ENCODE data around the gene OSBPL8.

The OSBPL8 gene

DNA sequence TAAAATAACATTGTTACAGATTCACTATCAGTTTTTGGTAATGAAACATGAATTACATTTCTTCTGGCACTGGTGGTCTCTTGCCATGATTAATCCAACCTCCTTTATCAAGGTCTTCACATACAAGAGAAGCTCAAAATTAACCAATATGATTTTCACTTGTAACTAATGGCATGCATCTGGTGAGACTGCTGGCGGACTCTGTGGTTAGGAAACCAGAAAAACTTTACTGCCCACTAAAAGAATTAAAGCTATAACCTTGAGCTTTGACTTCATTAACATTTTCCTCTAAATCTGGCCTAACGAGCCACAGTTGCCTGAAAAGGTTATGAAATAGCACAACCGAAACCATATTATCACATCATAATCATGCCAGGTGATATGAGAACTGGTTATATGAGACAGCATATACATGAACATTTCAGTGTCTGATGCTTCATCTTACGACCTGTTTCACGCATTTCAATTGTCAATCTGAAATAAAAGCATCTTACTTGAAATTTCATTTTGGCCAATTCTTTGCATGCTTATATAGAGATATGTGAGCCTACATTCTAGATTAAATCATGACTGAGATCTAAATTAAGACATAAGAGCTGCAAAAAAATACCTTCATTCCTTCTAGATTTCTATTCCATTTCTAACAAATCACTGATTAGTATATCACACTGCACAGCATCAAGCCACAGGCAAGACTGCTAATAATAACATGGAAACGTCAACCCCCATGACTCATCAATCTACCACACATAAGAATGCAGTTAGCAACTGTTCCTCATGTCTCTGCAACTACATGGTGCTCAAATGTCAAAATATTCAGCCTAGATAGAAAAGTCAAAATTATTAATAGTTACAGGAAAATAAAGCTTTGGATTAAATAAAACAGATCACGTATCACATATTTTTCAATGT lies 89.3 kb downstream of the OSBPL8 start:
- DNase-seq (ENCODE audit: low read depth), result no peak

DNA sequence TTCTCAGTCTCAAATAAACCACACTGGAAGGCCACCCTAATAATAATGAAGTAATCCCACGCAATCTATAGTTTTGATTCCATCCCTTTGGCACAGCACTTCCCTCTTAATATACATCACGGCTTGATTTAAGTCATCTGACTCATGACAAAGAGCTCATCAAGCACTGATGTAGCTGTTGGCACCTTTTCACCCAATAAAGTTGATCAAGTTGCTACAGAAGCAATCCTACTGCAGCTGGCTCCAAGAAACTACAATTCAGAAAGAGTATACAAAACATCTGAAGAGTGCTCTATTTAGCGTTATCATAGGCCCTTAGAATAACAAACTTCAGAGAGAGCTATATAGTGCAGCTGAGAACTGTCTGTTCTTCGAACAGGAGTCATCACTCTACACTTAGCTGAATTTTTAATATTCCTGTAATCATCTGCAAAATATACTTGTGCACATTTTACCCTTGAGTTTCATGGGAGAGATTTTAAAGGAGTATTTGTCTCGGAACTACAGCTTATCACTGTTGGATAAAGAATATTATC lies 94.9 kb downstream of the OSBPL8 start:
- no peak for DNase-seq (ENCODE audit: low read depth)

DNA sequence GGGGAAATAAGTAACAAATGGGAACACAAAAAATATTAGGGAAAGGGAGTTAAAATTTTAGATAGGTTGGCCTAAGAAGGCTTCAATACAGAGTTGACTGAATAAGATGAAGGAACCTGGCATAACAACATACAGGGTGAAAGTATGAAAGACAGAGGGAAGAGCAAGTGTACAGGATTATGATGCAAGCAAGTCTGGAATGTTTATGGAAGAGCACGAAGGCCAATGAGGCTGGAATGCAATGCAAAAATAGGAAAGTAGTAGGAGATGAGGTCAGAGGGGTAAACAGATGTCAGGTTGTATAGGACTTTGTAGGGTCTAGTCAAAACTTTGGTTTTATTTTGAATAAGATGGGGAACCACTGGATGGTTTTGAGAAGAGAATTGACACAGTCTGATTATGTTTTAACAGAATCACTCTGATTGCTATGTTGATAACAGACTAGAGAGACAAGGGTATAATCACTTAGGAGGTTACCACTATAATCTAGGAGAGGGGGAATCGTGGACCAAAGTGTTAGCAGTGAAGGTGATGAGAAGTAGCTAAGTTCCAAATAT lies 96.8 kb downstream of the OSBPL8 start:
- DNase-seq (ENCODE audit: low read depth), result no peak

DNA sequence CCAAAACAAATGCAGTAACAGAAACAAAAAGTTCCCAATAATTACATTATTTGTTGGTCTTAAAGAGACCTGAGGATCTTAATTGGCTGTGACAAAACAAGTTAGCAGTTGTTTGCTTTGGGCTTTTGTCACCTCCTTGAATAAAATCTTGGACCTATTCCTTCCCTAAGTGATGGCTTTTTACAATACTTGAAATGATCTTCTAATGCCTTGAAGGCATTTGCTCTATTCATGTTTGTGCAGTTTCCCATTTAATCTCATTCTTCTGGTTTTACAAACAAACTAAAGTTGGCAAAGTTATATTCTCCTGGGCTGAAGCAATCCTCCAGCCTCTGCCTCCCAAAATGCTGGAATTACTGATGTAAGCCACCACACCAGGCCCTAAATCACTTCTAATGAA lies 98.8 kb downstream of the OSBPL8 start:
- DNase-seq (ENCODE audit: low read depth), result no peak

DNA sequence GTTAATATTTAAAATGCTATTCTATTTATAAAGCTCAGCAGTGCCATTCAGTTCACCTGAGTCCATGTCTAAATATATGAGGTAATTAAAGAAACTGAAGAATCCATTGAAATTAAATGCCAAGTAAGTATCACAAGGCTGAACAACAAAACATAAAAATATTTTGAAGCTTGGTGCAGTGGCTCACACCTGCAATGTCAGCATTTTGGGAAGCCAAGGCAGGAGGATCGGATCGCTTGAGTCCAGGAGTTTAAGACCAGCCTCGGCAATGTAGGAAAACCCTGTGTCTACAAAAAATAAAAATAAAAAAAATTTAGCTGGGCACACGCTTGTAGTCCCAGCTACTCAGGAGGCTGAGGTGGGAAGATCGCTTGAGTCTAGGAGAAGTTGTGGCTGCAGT lies 101.8 kb downstream of the OSBPL8 start:
- DNase-seq (ENCODE audit: low read depth), result no peak

DNA sequence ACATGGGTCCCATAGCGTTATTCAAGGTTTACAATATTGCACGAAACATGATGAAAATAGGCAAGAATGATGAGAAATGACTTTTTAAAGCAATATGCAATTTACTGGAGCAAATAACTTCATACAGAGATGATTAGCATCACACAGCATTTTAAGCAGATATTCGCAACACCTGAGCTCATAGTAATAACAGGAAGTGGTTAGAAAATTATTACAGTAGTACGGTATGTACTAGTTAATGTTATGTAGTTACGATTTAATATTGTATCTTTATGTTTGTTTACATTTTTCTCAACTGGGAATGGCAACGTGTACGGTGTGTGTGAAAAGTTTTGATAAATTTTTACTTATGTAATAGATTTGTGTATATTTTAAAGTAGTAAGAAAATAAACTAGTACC lies 102.6 kb downstream of the OSBPL8 start:
- DNase-seq (ENCODE audit: low read depth), result no peak

DNA sequence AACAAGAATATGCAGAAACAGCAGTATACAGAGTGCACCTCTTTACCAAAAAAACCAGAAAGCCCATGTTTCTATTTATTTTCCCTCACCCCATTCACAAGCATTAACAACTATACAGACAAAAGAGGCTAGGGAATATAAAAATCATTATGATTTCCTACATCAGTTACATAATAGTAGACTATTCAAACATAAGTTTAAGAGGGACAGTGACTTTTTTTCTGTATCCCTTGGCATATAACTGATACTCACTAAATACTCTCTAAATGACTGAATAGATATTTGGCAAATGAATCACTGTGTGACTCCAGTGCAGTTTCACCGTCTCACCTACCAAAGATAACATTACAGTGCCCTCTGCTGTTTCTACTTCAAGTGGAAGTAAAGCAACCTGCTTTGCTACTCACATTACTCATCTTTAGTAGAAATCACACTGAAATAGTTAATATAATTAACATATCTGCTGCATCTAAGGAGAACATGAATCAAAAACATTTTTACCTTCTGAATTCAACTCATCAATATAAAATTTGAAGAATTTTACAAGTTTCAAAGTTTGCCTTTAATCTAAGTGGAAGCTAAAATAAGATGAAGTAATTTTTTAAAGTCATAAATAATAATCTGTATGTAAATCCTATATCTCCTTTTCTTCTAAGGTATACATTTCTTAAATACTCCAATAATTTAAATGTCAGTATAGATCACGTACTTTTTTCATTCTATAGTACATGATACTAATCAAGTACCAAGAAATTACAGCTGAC lies 103.8 kb downstream of the OSBPL8 start:
- no peak for DNase-seq (ENCODE audit: low read depth)

DNA sequence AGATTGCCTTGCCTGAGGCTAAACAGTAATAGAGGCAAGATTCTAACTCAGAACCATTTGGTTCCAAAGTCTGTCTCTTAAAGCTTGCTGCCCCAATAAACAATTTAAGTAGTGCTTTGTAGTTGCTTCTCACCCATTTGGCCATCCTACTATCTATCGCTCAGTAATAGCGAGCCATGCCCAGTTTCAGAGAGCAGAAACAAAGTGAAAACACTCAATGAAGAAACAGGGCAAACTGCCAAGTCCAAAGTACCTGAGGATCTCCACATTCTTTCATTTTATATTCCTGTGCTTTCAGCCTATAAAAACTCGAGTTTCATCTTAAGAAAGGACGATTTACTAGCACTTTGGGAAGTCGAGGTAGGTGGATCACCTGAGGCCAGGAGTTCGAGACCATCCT lies 108.0 kb downstream of the OSBPL8 start:
- DNase-seq (ENCODE audit: low read depth), result no peak

DNA sequence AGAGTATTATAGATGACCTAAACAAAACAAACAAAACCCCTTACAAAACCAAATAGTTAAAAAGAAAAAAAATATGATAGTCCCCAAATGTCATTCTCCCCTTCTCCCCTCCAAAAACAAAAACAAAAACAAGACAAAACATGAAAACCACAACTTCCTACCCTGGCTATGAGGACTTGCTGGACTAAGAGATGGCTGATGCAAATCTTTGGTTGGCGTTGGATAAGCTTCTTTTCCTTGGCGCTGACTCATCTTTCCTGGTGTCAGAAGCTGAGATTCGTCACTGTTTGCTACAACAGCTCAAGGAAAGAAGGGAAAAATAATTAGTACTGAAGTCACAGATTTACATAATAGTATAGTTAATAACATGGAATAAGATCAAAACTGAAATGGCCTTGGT lies 108.9 kb downstream of the OSBPL8 start:
- DNase-seq (ENCODE audit: low read depth), result no peak

DNA sequence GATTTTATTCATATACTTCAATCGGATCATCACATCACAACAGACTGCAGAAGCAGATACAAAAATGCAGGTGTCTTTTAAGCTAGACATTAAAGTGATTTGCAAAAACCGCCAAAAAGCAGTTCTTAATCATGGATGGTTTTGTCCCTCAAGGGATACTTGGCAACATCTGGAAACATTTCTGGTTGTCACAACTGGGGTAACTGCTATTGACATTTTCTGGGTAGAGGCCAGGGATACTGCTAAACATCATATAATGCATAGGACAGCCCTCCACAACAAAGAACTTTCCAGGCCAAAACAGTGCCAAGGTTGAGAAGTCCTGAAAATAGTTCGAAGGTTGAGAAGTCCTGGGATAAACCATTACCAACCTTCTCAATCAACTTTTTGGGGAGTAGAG lies 109.6 kb downstream of the OSBPL8 start:
- DNase-seq (ENCODE audit: low read depth), result no peak

DNA sequence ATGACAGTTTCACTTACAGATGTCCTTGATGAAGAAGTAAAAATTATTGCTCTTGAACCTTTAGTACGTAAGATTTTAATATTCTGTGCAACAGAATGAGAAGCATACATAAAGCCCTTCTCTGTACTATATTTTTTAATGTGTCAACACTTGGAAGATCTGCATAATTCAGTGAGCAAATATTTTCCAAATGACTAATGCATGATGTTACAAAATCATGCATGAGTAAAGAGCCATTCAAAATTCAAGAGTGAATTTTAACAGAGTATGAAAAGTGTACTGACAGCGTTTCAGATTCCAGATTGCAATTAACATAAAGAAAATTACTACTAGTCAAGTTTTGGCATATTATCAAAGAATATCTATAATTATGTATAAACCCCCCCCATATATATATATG lies 110.0 kb downstream of the OSBPL8 start:
- no peak for DNase-seq (ENCODE audit: low read depth)

DNA sequence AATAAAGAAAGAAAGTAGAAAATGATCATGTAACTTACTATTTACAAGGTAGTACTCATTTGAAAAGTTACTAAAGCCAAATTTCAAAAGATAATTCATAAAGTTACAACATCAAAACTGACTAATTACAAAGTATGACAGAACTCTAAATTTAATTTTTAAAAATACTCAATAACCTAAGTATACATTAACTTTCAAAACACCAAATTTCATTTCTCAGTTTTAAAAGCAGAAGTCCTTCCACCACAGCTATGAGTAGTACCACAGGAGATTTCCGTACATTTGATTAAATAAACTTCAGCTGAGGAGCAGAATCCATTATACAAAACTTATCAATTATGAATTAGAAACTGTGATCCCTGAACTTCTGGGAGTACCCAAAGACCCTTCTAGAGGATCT lies 110.6 kb downstream of the OSBPL8 start:
- no peak for DNase-seq (ENCODE audit: low read depth)

DNA sequence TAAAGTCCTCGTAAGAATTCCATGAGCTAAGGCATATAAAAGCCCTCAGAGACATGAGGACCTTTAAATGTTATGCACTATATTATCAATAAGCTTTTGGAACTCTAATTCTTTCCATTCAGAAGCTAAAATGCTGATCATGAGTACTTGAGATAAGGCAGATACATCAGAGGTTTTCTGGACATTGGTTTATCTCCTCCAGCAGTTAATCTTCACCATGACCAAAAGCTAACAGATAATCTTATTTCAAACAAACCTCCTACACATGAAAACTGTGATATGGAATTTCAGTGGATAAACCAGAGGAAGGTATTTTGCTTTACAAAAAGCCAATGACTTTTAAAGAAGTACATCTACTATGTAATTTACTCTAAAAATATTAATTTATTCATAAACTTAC lies 113.5 kb downstream of the OSBPL8 start:
- no peak for DNase-seq (ENCODE audit: low read depth)

DNA sequence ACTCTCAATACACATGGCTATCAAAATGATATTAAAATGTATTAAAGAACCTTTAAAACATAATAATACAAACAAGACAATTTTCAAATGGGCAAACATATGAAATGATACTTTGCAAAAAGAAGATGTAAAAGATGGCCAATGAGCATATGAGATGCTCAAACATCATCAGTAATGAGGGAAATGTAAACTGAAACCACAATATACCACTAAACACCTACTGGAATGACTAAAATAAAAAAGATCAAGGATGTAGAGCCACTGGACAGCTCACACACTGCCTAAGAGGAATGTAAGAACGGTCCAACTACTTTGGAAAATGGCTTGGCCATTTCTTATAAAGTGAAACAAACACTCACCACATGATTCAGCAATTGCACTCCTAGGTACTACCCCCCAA lies 114.1 kb downstream of the OSBPL8 start:
- no peak for DNase-seq (ENCODE audit: low read depth)

DNA sequence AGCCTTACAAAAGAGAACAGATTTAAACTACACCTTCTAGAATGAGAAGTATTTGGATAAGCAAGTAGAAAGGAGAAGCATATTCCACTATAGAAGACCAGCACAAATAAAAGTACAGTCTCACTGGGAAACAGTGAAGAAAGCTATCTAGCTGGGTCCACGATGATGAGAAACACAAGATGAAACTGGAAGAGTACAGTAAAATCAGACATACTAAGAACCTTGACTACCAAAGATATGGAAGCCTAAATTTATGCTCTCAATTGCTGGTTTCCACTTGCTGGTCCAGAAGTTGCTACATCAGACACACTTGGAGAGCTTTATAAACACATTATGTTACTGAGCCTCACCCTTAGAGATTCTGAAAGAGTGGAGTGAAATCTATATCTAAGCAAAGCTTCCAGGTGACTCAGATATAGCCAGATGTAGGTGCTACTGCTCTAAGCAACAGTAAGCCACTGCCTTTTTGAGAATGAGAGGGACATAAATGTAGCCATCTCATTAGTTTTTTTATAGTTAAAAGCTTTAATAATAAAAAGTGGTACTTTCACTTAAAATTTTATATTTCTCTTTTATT lies 115.1 kb downstream of the OSBPL8 start:
- no peak for DNase-seq (ENCODE audit: low read depth)

DNA sequence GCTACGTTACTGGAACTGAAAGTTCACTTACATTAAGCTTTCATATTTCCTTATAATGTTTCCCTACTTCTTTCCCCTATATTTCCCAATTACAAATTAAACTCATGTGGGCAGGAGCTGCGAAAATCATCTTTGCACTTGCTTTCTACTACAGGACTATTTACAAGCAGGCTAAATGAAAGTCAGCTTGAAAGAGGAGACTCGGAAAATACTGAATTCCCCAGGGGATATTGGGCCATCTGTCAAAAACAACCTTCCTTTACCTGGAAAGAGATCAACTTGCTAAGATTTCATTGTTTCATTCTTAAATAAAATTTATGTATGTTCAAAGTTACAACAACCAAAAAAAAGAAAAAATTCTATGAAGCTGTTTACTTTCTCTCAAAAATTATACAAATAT lies 118.6 kb downstream of the OSBPL8 start:
- no peak for DNase-seq (ENCODE audit: low read depth)

DNA sequence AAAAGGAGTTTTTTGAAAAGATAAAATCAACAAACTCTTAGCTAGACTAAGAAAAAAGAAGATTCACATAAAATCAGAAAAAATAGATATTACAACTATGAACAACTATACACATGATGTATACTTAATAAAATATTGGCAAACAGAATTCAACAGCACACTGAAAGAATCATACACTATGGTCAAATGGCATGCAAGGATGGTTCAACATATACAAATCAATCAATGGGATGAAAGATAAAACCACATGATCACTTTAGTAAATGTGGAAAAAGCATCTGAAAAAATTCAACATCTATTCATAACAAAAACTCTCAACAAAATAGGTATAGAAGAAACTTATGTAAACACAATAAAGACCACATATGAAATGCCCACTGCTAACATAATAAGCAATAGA lies 126.8 kb downstream of the OSBPL8 start:
- DNase-seq (ENCODE audit: low read depth), result no peak

DNA sequence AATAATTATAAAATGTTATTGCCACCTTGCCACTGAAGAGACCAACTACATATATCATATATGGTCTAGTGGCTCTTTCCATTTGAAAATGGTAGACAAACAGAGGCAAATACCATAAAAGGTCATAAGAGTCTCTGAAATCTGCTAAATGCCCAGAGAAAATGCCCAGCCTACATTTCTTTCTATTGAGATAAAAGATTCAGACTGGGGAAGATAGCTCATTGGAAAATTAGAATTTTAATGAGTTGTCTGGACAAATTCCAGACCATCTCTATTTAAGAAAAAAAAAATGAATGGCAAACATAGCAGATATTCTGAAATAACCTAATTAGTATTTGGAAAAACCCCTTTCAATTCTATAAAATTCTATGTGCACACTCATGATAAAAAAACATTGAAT lies 131.5 kb downstream of the OSBPL8 start:
- DNase-seq (ENCODE audit: low read depth), result no peak

DNA sequence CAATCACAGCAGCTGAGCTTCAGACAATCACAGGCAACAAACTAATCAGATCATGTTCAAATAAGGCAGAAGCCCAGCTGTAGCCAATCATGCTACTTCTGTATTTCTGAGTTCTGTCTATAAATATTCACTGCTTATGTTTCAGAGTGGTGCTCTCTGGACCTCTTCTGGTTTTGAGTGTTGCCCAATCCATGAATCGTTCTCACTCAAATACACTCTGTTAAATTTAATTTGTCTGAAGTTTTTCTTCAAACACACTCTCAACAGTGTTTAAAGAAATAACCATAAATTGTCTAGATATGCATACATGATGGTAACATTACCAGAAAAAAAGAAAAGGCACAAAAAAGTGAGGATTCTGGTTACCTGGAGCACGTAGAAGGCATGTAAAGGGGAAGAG lies 133.4 kb downstream of the OSBPL8 start:
- DNase-seq (ENCODE audit: low read depth), result no peak

DNA sequence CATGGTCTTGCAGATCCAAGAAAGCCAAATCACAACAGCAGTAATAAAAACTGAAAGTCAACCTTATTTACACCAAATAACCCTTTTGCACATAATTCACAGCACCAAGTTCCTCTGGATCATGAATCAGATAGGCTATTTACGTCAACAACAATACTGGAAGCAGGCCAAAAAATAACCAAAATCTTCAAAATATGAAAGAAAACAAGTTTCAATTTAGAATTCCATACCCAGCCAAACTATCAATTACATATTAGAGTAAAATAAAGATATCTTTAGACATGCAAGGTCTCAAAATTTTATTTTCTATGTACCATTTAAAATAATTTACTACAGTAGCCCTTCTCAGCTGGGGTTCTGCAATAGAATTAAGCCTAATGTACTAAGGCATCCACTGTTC lies 134.6 kb downstream of the OSBPL8 start:
- DNase-seq (ENCODE audit: low read depth), result no peak

DNA sequence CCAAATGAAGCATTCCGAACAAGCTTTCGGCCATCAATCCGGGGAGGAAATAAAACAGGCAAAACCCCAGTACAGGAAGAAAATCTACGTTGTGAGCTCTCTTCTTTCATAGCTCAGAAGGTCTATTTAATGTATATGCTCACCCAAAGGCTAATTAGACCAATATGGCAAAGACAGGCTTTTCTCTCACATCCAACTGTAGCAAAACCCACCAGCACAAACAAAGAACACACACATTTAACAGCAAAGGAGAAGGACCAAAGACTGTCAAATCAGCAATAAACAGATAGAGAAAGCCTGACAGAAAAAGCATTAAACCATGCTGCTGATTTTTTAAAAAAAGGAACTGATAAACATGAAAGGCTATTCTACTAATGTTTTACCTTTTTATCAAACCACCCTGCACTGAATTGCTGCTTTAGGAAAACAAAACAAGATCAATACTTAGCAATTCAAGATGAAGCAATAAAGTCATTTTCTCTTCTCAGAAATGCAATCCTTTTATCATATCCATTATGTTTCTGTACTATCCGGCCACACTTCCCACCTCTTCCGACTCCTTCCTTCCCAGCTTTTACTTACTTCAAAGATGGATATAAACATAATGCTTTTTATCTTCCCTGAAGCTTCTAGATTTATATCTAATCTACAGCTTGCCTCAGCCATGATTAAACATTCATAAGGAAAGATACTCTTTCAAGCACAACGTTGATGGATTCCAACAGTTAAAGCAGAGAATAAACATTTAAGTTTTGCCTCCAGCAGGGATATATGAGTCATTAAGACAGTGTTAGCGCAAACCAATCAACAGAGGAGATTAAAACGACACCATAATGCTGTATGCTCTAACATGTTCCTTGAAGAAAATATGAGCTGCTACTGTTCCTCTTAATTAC lies 136.8 kb downstream of the OSBPL8 start:
- no peak for DNase-seq (ENCODE audit: low read depth)

All from T follicular helper cell (primary cell).